Spleen (tissue), 11 donors: ENCODE results near the gene KIF1A. TPM values are rescaled to one million over a fixed set of nuclear protein-coding genes. Genes with fewer than 3 reads are reported as not detected.
A peak's percentile ranks its signal among the peaks of the same experiment; 100 is the strongest.
"Not testable (repeated sequence)": the region's sequence is repeated elsewhere in the genome, so short reads cannot be mapped to it uniquely, and the experiment has no call there.

Source experiments
- DNase-seq: peaks from one replicate; pipeline ENCODE4 v3.0.0-alpha.2; 2020
- H3K27ac ChIP-seq, 8 donors: fragments of 200-600 bp; sonication (generic) in 7 of 8; 1 replicate in 4 of 8; 2 replicates in 4 of 8; pipeline versions ENCODE4 v1.5.0 to v1.8.0; 2016 to 2021; ENCODE audit warnings: inconsistent platforms in 4 of 8, mild to moderate bottlenecking in 4 of 8, moderate library complexity in 1 of 8
- H3K27me3 ChIP-seq, 7 donors: fragments of 200-600 bp; sonication (generic) in 6 of 7; replicated peaks in 1 of 7; 1 replicate in 4 of 7; 2 replicates in 3 of 7; pipeline versions ENCODE4 v1.5.0 to v1.8.0; 2016 to 2021; ENCODE audit warnings: inconsistent platforms in 3 of 7, mild to moderate bottlenecking in 1 of 7
- H3K36me3 ChIP-seq, 6 donors: fragments of 200-600 bp; sonication (generic) in 5 of 6; 1 replicate in 4 of 6; 2 replicates in 2 of 6; pipeline versions ENCODE4 v1.5.0 to v1.8.0; 2016 to 2021; ENCODE audit warnings: inconsistent platforms in 2 of 6
- H3K4me1 ChIP-seq, 6 donors: fragments of 200-600 bp; sonication (generic) in 5 of 6; 1 replicate in 3 of 6; 2 replicates in 3 of 6; pipeline versions ENCODE4 v1.5.0 to v1.8.0; 2016 to 2021; ENCODE audit warnings: inconsistent platforms in 3 of 6
- H3K4me3 ChIP-seq, 8 donors: fragments of 200-600 bp; sonication (generic) in 7 of 8; 1 replicate in 4 of 8; 2 replicates in 4 of 8; pipeline versions ENCODE4 v1.5.0 to v1.8.0; 2016 to 2021; ENCODE audit warnings: inconsistent platforms in 4 of 8, mild to moderate bottlenecking in 4 of 8, moderate library complexity in 2 of 8
- H3K9me3 ChIP-seq, 8 donors: fragments of 200-600 bp; sonication (generic) in 7 of 8; 1 replicate in 4 of 8; 2 replicates in 4 of 8; pipeline versions ENCODE4 v1.5.0 to v1.8.0; 2016 to 2021; ENCODE audit warnings: inconsistent platforms in 4 of 8
- CTCF ChIP-seq, 11 experiments: fragments of 200-600 bp in 7 of 11; fragments of 450-650 bp in 4 of 11; sonication (generic) in 4 of 11; IDR thresholded peaks in 8 of 11; conservative IDR thresholded peaks in 3 of 11; 1 replicate in 7 of 11; 2 replicates in 4 of 11; pipeline versions ENCODE4 v1.4.0 to v1.8.0; 2016 to 2021; ENCODE audit warnings: antibody characterized with exemption in 11 of 11, inconsistent platforms in 4 of 11, mild to moderate bottlenecking in 1 of 11
- POLR2A ChIP-seq, 3 donors: fragments of 450-650 bp; IDR thresholded peaks; one replicate each; pipeline ENCODE4 v1.5.1; 2017; ENCODE audit warnings: antibody characterized with exemption in 3 of 3, mild to moderate bottlenecking in 1 of 3
- POLR2AphosphoS5 ChIP-seq, 3 donors: sonication (generic); formaldehyde crosslinking; IDR thresholded peaks; one replicate each; pipeline ENCODE4 v1.5.1; 2017; ENCODE audit warnings: antibody characterized with exemption in 3 of 3
- WGBS, 5 donors: extraction: QIAGEN DNeasy Blood & Tissue Kit in 3 of 5; methylation state at CpG; one replicate each; pipeline versions ENCODE4 v1.1.5 to v1.1.7; 2013 to 2018; 5-methylcytosine and 5-hydroxymethylcytosine counted together
- intact Hi-C: fragments of 100-400 bp; cut with DNase I; formaldehyde crosslinking; loops from one replicate; pipeline ENCODE4 v1.15.0; 2023; ENCODE audit warnings: low total_unique reads
- polyA plus RNA-seq, 3 donors: library from polyadenylated mRNA; stranded (reverse); fragments of 200-250 nt; gene quantifications; one replicate each; pipeline ENCODE4 v1.2.1, GENCODE V29; 2013
- total RNA-seq, 7 donors: library from RNA; depleted of rRNA in 3 of 7; stranded (reverse); fragments of >200 nt in 3 of 7; fragmentation: NEBNext Ultra II Directional in 4 of 7; extraction: Animal tissue kit (Norgen Biotek cat#: 25700) in 4 of 7; gene quantifications; one replicate each; pipeline versions ENCODE4 v1.1.0 to v1.2.1, GENCODE V29; 2016 to 2021
- donor health status: healthy with polysubstance abuse.
- donor health status: DM: no; HTN: no; CAD: no; lungs with moderate emphysema.
- donor health status: DM: no; HTN: no; CAD: no.
- donor health status: Bipolar disorder and iron deficiency.
- donor health status: healthy.
- donor health status: DM: no; HTN: no; CAD: no.
- donor health status: DM: yes; HTN: yes; CAD: no.

Gene KIF1A
- total and polyA plus RNA-seq, 10 donors = 0.02 to 2.0 (median 0.55) TPM; not detected in 1

DNA sequence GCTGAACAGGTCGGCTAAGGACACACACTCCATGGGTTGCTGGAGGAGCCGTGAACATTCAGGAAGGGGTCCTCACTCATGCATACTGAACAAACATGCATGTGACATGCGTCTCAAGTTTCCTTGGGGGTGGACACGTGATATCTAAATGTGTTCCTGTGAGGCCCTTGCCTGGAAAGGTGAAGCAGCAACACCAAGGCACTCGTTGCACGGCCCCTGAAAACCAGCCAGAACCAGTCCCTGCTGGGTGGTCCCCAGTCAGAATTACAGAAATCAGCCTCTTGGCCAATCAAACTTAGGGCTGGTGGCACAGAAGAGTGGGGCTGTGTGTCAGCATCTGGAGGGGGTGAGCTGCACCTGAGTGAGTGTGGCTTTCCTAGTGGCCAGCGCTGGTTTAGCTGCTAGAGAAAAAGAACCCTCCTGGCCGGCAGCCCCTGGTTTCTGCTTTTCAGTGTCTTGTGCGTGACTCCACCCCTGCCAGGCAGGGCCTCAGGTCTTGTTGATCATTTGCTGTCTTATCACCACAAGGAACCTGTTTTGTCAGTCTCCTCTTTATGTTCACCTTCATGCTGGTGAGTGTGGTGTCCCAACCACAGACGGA, 134.1 kb downstream of the KIF1A start:
- no peak for DNase-seq
- TF ChIP-seq POLR2A (IDR thresholded peaks at IDR 0.05) (no peak), POLR2AphosphoS5 (IDR thresholded peaks at IDR 0.05) (no peak), CTCF (IDR thresholded peaks at IDR 0.05 in 8 of 11, conservative IDR thresholded peaks at IDR 0.05 in 3 of 11) (no peak)
- WGBS, 5 donors = 67 to 86% (median 78%) methylated on average over 4 to 10 of the region's 10 CpGs
- H3K27me3 ChIP-seq = no peaks in the 10 kb centered on the region
- H3K36me3 ChIP-seq = no peaks in the 10 kb centered on the region
- H3K27ac ChIP-seq = no peak overlapping the region
- H3K9me3 ChIP-seq = no peaks in the 10 kb centered on the region
- intact Hi-C loops = no loop called here
- peaks cover 0 to 8% (median 0%) of the 10 kb centered on the region in 6 donors for H3K4me1 ChIP-seq
- no peak overlapping the region for H3K4me3 ChIP-seq

GRCh38 chr2:240683980-240684728, 135.9 kb downstream of the KIF1A start:
- H3K4me1 ChIP-seq, DNase-seq, H3K27me3 ChIP-seq, H3K36me3 ChIP-seq, H3K9me3 ChIP-seq, H3K27ac ChIP-seq, intact Hi-C loops: not testable (repeated sequence)
- peak overlapping the region in 1 of 8 donors; percentile 44 for H3K4me3 ChIP-seq
- WGBS, 5 donors = 62 to 75% (median 66%) methylated on average over 11 to 15 of the region's 15 CpGs

GRCh38 chr2:240683329-240683979, 136.6 kb downstream of the KIF1A start:
- H3K27ac ChIP-seq, H3K27me3 ChIP-seq, H3K9me3 ChIP-seq, intact Hi-C loops, H3K4me1 ChIP-seq, H3K36me3 ChIP-seq: not testable (repeated sequence)
- WGBS, 5 donors = 53 to 90% (median 76%) methylated on average over 2 to 4 of the region's 15 CpGs
- H3K4me3 ChIP-seq = peak overlapping the region in 1 of 8 donors; percentile 44
- DNase-seq = peak; percentile 79

- H3K9me3 ChIP-seq, H3K27me3 ChIP-seq, H3K4me3 ChIP-seq, H3K36me3 ChIP-seq, H3K4me1 ChIP-seq, intact Hi-C loops, H3K27ac ChIP-seq: not testable (repeated sequence)
- 81 to 92% (median 84%) methylated on average over 4 to 36 of the region's 37 CpGs for WGBS, 5 donors
- DNase-seq = peak; percentile 80
These were observed 137.4 kb downstream of the KIF1A start, which contains the start of gene AQP12B for GRCh38 chr2:240682431-240683224. AQP12B (minus strand) TSS chr2:240682885; CDS start chr2:240682837, 48 bp downstream.

DNA sequence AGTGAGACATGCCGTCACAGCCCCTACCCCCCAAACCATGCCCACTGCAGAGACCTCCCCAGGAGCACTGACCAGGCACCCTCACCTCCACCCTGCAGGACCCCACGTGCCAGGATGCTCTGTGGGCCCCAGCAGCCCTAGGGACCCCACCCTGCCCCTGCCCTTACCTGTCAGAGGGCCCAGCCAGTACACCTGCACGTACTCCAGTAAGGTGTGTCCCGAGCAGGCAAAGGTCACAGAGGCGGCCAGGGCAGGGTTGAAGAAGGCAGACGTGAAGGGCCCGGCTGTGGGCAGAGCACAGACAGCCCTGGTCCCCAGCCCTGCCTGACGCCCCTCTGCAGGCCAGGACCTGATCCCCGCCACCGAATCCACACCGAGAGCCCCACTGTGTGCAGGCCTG, 139.8 kb downstream of the KIF1A start:
- H3K27ac ChIP-seq, intact Hi-C loops, H3K27me3 ChIP-seq, DNase-seq, H3K4me3 ChIP-seq, H3K36me3 ChIP-seq, H3K4me1 ChIP-seq, H3K9me3 ChIP-seq: not testable (repeated sequence)
- WGBS, 5 donors = 29 to 50% (median 49%) methylated on average over 2 of the region's 11 CpGs; no CpG with 5 or more reads in 2 of the 5 donors

GRCh38 chr2:240678909-240679308, 141.1 kb downstream of the KIF1A start:
- H3K36me3 ChIP-seq, DNase-seq, H3K4me1 ChIP-seq, H3K27ac ChIP-seq, H3K27me3 ChIP-seq, intact Hi-C loops, H3K9me3 ChIP-seq, H3K4me3 ChIP-seq: not testable (repeated sequence)
- WGBS, 5 donors = no CpG with 5 or more reads among the region's 19 CpGs

- H3K36me3 ChIP-seq, H3K9me3 ChIP-seq, H3K4me3 ChIP-seq, H3K27ac ChIP-seq, H3K4me1 ChIP-seq, DNase-seq, intact Hi-C loops: not testable (repeated sequence)
- H3K27me3 ChIP-seq = peaks cover 0 to 18% (median 5%) of the 10 kb centered on the region in 7 donors
- 44 to 75% (median 60%) methylated on average over 4 to 6 of the region's 14 CpGs; no CpG with 5 or more reads in 1 of the 5 donors for WGBS, 5 donors
These were observed 142.0 kb downstream of the KIF1A start for GRCh38 chr2:240678043-240678442.

DNA sequence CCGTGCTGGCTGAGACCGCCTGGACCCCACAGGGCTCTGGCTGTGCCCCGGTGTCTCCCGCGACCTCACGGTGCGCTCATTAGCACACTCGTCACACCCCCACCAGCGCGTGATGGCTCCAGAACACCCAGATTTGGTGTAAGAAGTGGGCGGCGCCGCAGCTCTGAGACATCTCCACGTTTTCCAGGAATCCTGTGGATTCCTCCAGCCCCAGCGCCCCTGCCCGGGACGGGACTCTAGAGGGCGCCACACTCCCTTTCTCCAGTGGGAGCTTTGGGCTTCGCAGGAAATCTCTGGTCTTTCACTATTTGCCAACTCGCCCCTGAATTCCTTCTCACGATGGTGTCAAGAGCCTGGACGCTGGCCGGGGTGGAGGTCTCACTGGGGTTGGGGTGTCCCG, 144.7 kb downstream of the KIF1A start:
- H3K4me3 ChIP-seq, DNase-seq, H3K27ac ChIP-seq, H3K4me1 ChIP-seq, H3K9me3 ChIP-seq, H3K36me3 ChIP-seq, intact Hi-C loops: not testable (repeated sequence)
- no CpG with 5 or more reads among the region's 24 CpGs for WGBS, 5 donors
- H3K27me3 ChIP-seq = peaks cover 0 to 35% (median 17%) of the 10 kb centered on the region in 7 donors
